HepG2 (cell line): ENCODE results near the gene SPRR2G. TPM values are rescaled to one million over a fixed set of nuclear protein-coding genes. Genes with fewer than 3 reads are reported as not detected.

Experiments used
- ATAC-seq: fragments of 200-7000 bp; cut with Tn5 transposase; 3 replicates; pipeline ENCODE4 v1.9.1; 2020; ENCODE audit warnings: mild to moderate bottlenecking, moderate library complexity
- BruUV-seq: library from RNA; stranded (reverse); fragments of 400-500 nt; replicated peaks from 2 replicates; lab custom pipeline; 2021; lab: Mats Ljungman, UMichigan
- CTCF ChIA-PET: fragments of 300-600 bp; formaldehyde crosslinking; extraction: SDS; loops from one replicate; lab custom pipeline; 2021; ENCODE audit warnings: low total read pairs, inconsistent platforms, low intra/inter-chr PET ratio; lab: Yijun Ruan, JAX
- POLR2A ChIA-PET: fragments of 350-600 bp; sonication (Branson Sonifier 250); formaldehyde crosslinking; loops from one replicate; lab custom pipeline; 2020; ENCODE audit warnings: antibody characterized with exemption, inconsistent platforms; lab: Yijun Ruan, JAX
- DNase-seq: peaks from one replicate; pipeline ENCODE4 v3.0.0-alpha.2; 2015; ENCODE audit warnings: low spot score
- FAIRE-seq: peaks from 3 replicates; lab custom pipeline; 2011; peaks lifted over from hg19 to GRCh38; lab: Jason Lieb, UNC
- H2AFZ ChIP-seq: one replicate; pipeline ENCODE4 v1.6.1; 2011; ENCODE audit warnings: low read length, inconsistent platforms
- H3K27ac ChIP-seq: fragments of 300-600 bp; 3 replicates; pipeline ENCODE4 v1.8.0; 2011; ENCODE audit warnings: mixed run types, mild to moderate bottlenecking, mixed read lengths, low read length, inconsistent platforms; ENCODE audit not compliant: insufficient read depth; ENCODE audit errors: extremely low read length
- H3K27me3 ChIP-seq, 2 experiments: fragments of 200-600 bp in 1 of 2; 2 replicates in 1 of 2; 3 replicates in 1 of 2; pipeline versions ENCODE4 v1.6.0 to v1.8.0; 2011; ENCODE audit warnings: low read length in 2 of 2, mild to moderate bottlenecking in 2 of 2, moderate library complexity in 2 of 2, inconsistent platforms in 1 of 2; ENCODE audit not compliant: insufficient read depth in 2 of 2, control insufficient read depth in 1 of 2
- H3K36me3 ChIP-seq, 2 experiments: fragments of 200-600 bp in 1 of 2; replicated peaks in 1 of 2; 2 replicates in 1 of 2; 3 replicates in 1 of 2; pipeline versions ENCODE4 v1.5.1 to v1.8.0; 2011; ENCODE audit warnings: low read length in 2 of 2, inconsistent platforms in 1 of 2; ENCODE audit not compliant: insufficient read depth in 2 of 2, control insufficient read depth in 1 of 2
- H3K4me1 ChIP-seq: 2 replicates; pipeline ENCODE4 v1.5.1; 2012; ENCODE audit warnings: low read length, inconsistent platforms; ENCODE audit not compliant: insufficient read depth
- H3K4me2 ChIP-seq: 2 replicates; pipeline ENCODE4 v1.6.0; 2011; ENCODE audit warnings: low read depth, low read length, inconsistent platforms
- H3K4me3 ChIP-seq, 3 experiments: fragments of 200-600 bp in 1 of 3; sonication (generic), shearing (Covaris generic) in 1 of 3; replicated peaks in 1 of 3; 2 replicates each; pipeline ENCODE4 v1.5.1; 2011 to 2016; ENCODE audit warnings: low read length in 3 of 3, inconsistent platforms in 2 of 3, low read depth in 2 of 3, mild to moderate bottlenecking in 2 of 3, control low read depth in 1 of 3, mixed read lengths in 1 of 3; ENCODE audit not compliant: insufficient read depth in 1 of 3
- H3K79me2 ChIP-seq: one replicate; pipeline ENCODE4 v1.6.1; 2011; ENCODE audit warnings: low read length, inconsistent platforms; ENCODE audit not compliant: insufficient read depth
- H3K9ac ChIP-seq: 2 replicates; pipeline ENCODE4 v1.6.0; 2011; ENCODE audit warnings: mild to moderate bottlenecking, low read depth, low read length, inconsistent platforms; ENCODE audit not compliant: insufficient read depth
- H3K9me3 ChIP-seq: 2 replicates; pipeline ENCODE4 v1.5.1; 2012; ENCODE audit warnings: mild to moderate bottlenecking, low read length
- H4K20me1 ChIP-seq: 2 replicates; pipeline ENCODE4 v1.6.0; 2011; ENCODE audit warnings: inconsistent platforms, mild to moderate bottlenecking, low read length, moderate library complexity; ENCODE audit not compliant: insufficient read depth
- CAMTA2 ChIP-seq: sonication (generic); formaldehyde crosslinking; IDR thresholded peaks from 2 replicates; pipeline ENCODE4 v1.4.0; 2020; ENCODE audit warnings: mild to moderate bottlenecking, missing genetic modification reagents, borderline replicate concordance
- DBP ChIP-seq: sonication (generic); formaldehyde crosslinking; IDR thresholded peaks from 2 replicates; pipeline ENCODE4 v1.4.0; 2020; ENCODE audit warnings: missing genetic modification reagents; ENCODE audit errors: not compliant biosample characterization
- ELK4 ChIP-seq: sonication (generic); formaldehyde crosslinking; IDR thresholded peaks from 2 replicates; pipeline ENCODE4 v1.9.0; 2021; ENCODE audit warnings: missing genetic modification reagents, borderline replicate concordance
- GATA4 ChIP-seq: sonication (generic); IDR thresholded peaks from 2 replicates; pipeline ENCODE4 v1.6.1; 2016; ENCODE audit warnings: antibody characterized with exemption, low read depth, borderline replicate concordance
- HNF4A ChIP-seq: sonication (generic); formaldehyde crosslinking; IDR thresholded peaks from 2 replicates; pipeline ENCODE4 v1.4.0; 2020; ENCODE audit warnings: missing genetic modification reagents
- PRDM10 ChIP-seq: sonication (generic); formaldehyde crosslinking; IDR thresholded peaks from 2 replicates; pipeline ENCODE4 v1.4.0; 2020; ENCODE audit warnings: low read depth, missing genetic modification reagents
- SRY ChIP-seq: sonication (generic); formaldehyde crosslinking; IDR thresholded peaks from 2 replicates; pipeline ENCODE4 v1.8.0; 2022; ENCODE audit warnings: mild to moderate bottlenecking, missing genetic modification reagents
- TBP ChIP-seq: sonication (generic); formaldehyde crosslinking; IDR thresholded peaks from 2 replicates; pipeline ENCODE4 v1.5.0; 2020; ENCODE audit warnings: missing genetic modification reagents
- TEF ChIP-seq: sonication (generic); formaldehyde crosslinking; IDR thresholded peaks from 2 replicates; pipeline ENCODE4 v1.5.0; 2020; ENCODE audit warnings: missing genetic modification reagents
- ZFX ChIP-seq: sonication (generic); formaldehyde crosslinking; IDR thresholded peaks from 2 replicates; pipeline ENCODE4 v1.4.0; 2020; ENCODE audit warnings: mild to moderate bottlenecking, low read depth, missing genetic modification reagents, moderate library complexity
- ZMYM3 ChIP-seq: sonication (generic); formaldehyde crosslinking; IDR thresholded peaks from 2 replicates; pipeline ENCODE4 v1.5.1; 2020; ENCODE audit warnings: mild to moderate bottlenecking, missing genetic modification reagents
- ZNF609 ChIP-seq: sonication (generic); formaldehyde crosslinking; IDR thresholded peaks from 2 replicates; pipeline ENCODE4 v1.4.0; 2020; ENCODE audit warnings: mild to moderate bottlenecking, missing genetic modification reagents, borderline replicate concordance
- WGBS: methylation state at CpG from one replicate; pipeline ENCODE4 v1.1.6; 2017; ENCODE audit warnings: low lambda C conversion rate; 5-methylcytosine and 5-hydroxymethylcytosine counted together
- in situ Hi-C: cut with HindIII; loops from 2 replicates; pipeline ENCODE4 v1.10.0; 2017; ENCODE audit warnings: low pct_unique_long_range_greater_than_20kb; ENCODE audit not compliant: extremely low pct_ligation_motif_present
- intact Hi-C: fragments of 100-400 bp; cut with micrococcal nuclease; formaldehyde crosslinking; loops from one replicate; pipeline ENCODE4 v1.10.0; 2022; ENCODE audit not compliant: unreplicated experiment
- polyA plus RNA-seq, 8 experiments: library from polyadenylated mRNA; depleted of rRNA in 3 of 8; stranded (reverse) in 7 of 8; unstranded in 1 of 8; fragments of >200 nt; fragmentation: Illumina TruSeq in 4 of 8; extraction: Trizol in 4 of 8; gene quantifications; 2 replicates each; pipeline versions ENCODE4 v1.2.1 to v1.2.3, GENCODE V29; 2011 to 2016; ENCODE audit warnings: low read depth in 4 of 8, missing spikeins in 1 of 8, mixed read lengths in 1 of 8; ENCODE audit not compliant: insufficient read depth in 1 of 8
- total RNA-seq, 5 experiments: library from RNA; depleted of rRNA; stranded (reverse); fragments of >200 nt; fragmentation: Illumina TruSeq; extraction: Trizol; gene quantifications; 2 replicates each; pipeline ENCODE4 v1.2.3, GENCODE V29; 2016; ENCODE audit warnings: low read depth in 1 of 5

Gene SPRR2G
- total and polyA plus RNA-seq, 2 of the 13 experiments (the other 11 are each of a cell fraction or from before 2014, with no cell fraction given), result not detected

GRCh38 chr1:153133743-153134142, 16.9 kb downstream of the SPRR2G start (continued):
- no peak for TF ChIP-seq TEF (CRISPR knock-in tag)
- no peak for TF ChIP-seq DBP (CRISPR knock-in tag)
- no peak for TF ChIP-seq ZFX
- TF ChIP-seq, all 625 proteins: peak for 0

- H3K27me3 ChIP-seq, result no peaks in the 10 kb centered on the region
- ATAC-seq (no peak), FAIRE-seq (no peak), DNase-seq (no peak)
- no peaks in the 10 kb centered on the region for H3K4me1 ChIP-seq
- H2AFZ ChIP-seq, result no peak overlapping the region
- no CpG with 5 or more reads among the region's 1 CpG for WGBS
- no peaks in the 10 kb centered on the region for H4K20me1 ChIP-seq
- in situ Hi-C loops, result no loop called here
- no peaks in the 10 kb centered on the region for H3K36me3 ChIP-seq
- H3K4me3 ChIP-seq, result no peak overlapping the region
- BruUV-seq, result no TSS peak
- intact Hi-C loops, result no loop called here
- no peaks in the 10 kb centered on the region for H3K79me2 ChIP-seq
- H3K9ac ChIP-seq, result no peak overlapping the region
- no peak overlapping the region for H3K4me2 ChIP-seq
- POLR2A ChIA-PET, result no interaction called here
- no peaks in the 10 kb centered on the region for H3K9me3 ChIP-seq
- CTCF ChIA-PET, result no interaction called here
- H3K27ac ChIP-seq, result no peak overlapping the region
- TF ChIP-seq ELK4 (no peak), TBP (CRISPR knock-in tag) (no peak), CAMTA2 (CRISPR knock-in tag) (no peak), SRY (CRISPR knock-in tag) (no peak), PRDM10 (no peak), HNF4A (CRISPR knock-in tag) (no peak), GATA4 (no peak), ZNF609 (CRISPR knock-in tag) (no peak), ZMYM3 (no peak)
Observed at GRCh38 chr1:153133267-153133666, 17.4 kb downstream of the SPRR2G start.
